GM12878 (cell line): ENCODE data around the gene C2orf68. TPM values are rescaled to one million over a fixed set of nuclear protein-coding genes. Genes with fewer than 3 reads are reported as not detected.

Experiments used
- ATAC-seq: fragments of 200-7000 bp; cut with Tn5 transposase; 3 replicates; pipeline ENCODE4 v1.9.1; 2020; ENCODE audit warnings: mild to moderate bottlenecking, moderate library complexity
- BruUV-seq: library from RNA; stranded (reverse); fragments of 400-500 nt; replicated peaks from 2 replicates; lab custom pipeline; 2021; lab: Mats Ljungman, UMichigan
- CTCF ChIA-PET: fragments of 300-600 bp; sonication (Branson Sonifier 250); formaldehyde crosslinking; extraction: SDS; loops from one replicate; lab custom pipeline; 2021; ENCODE audit warnings: inconsistent platforms; lab: Yijun Ruan, JAX
- POLR2A ChIA-PET: fragments of 350-600 bp; formaldehyde crosslinking; extraction: SDS; loops from one replicate; lab custom pipeline; 2021; ENCODE audit warnings: inconsistent platforms; lab: Charles Lee
- RAD21 ChIA-PET: fragments of 300-600 bp; sonication (Branson Sonifier 250); formaldehyde crosslinking; loops from one replicate; lab custom pipeline; 2023; ENCODE audit warnings: antibody characterized with exemption; ENCODE audit not compliant: unreplicated experiment; lab: Charles Lee
- SMC1A ChIA-PET: fragments of 300-600 bp; sonication (Branson Sonifier 250); formaldehyde crosslinking; loops from one replicate; lab custom pipeline; 2023; ENCODE audit not compliant: unreplicated experiment, uncharacterized antibody; lab: Charles Lee
- DNase-seq: peaks from one replicate; pipeline ENCODE4 v3.0.0-alpha.2; 2011; ENCODE audit warnings: low read depth, low spot score
- FAIRE-seq: peaks from 3 replicates; lab custom pipeline; 2011; peaks lifted over from hg19 to GRCh38; lab: Jason Lieb, UNC
- H2AFZ ChIP-seq: 2 replicates; pipeline ENCODE4 v1.6.0; 2011; ENCODE audit warnings: low read depth, low read length, control low read depth; ENCODE audit not compliant: control insufficient read depth
- H3K27ac ChIP-seq: 2 replicates; pipeline ENCODE4 v1.5.1; 2011; ENCODE audit warnings: control low read depth; ENCODE audit not compliant: control insufficient read depth, insufficient read depth
- H3K27me3 ChIP-seq, 2 experiments: replicated peaks in 1 of 2; 2 replicates each; pipeline versions ENCODE4 v1.6.0 to v1.6.1; 2011; ENCODE audit warnings: low read length in 1 of 2; ENCODE audit not compliant: control insufficient read depth in 2 of 2, insufficient read depth in 2 of 2
- H3K36me3 ChIP-seq, 2 experiments: 2 replicates each; pipeline ENCODE4 v1.5.1; 2011; ENCODE audit warnings: low read length in 1 of 2; ENCODE audit not compliant: control insufficient read depth in 2 of 2, insufficient read depth in 2 of 2
- H3K4me1 ChIP-seq: 2 replicates; pipeline ENCODE4 v1.6.1; 2011; ENCODE audit warnings: mild to moderate bottlenecking, low read length, moderate library complexity, mixed read lengths; ENCODE audit not compliant: control insufficient read depth, insufficient read depth
- H3K4me2 ChIP-seq: 2 replicates; pipeline ENCODE4 v1.6.0; 2011; ENCODE audit warnings: control low read depth; ENCODE audit not compliant: control insufficient read depth, insufficient read depth
- H3K4me3 ChIP-seq: fragments of 200-600 bp; sonication (generic); 2 replicates; pipeline ENCODE4 v1.5.1; 2016
- H3K79me2 ChIP-seq: 2 replicates; pipeline ENCODE4 v1.6.0; 2011; ENCODE audit warnings: low read length; ENCODE audit not compliant: control insufficient read depth, insufficient read depth
- H3K9ac ChIP-seq: 2 replicates; pipeline ENCODE4 v1.8.0; 2011; ENCODE audit warnings: low read length, control low read depth, mixed read lengths; ENCODE audit not compliant: control insufficient read depth, insufficient read depth
- H3K9me3 ChIP-seq: replicated peaks from 3 replicates; pipeline ENCODE4 v1.5.1; 2011; ENCODE audit warnings: mild to moderate bottlenecking, low read length; ENCODE audit not compliant: control insufficient read depth, insufficient read depth
- H4K20me1 ChIP-seq: 2 replicates; pipeline ENCODE4 v1.6.0; 2011; ENCODE audit not compliant: control insufficient read depth, insufficient read depth
- ATF2 ChIP-seq: IDR thresholded peaks from 2 replicates; pipeline ENCODE4 v1.6.1; 2012; ENCODE audit warnings: low read length, inconsistent platforms
- CBX5 ChIP-seq: sonication (generic); IDR thresholded peaks from 2 replicates; pipeline ENCODE4 v1.6.1; 2016; ENCODE audit warnings: low read depth, moderate library complexity, mild to moderate bottlenecking, inconsistent platforms
- CTCF ChIP-seq, 3 experiments: IDR thresholded peaks in 2 of 3; conservative IDR thresholded peaks in 1 of 3; 2 replicates each; pipeline ENCODE4 v1.5.1; 2011; ENCODE audit warnings: low read depth in 3 of 3, low read length in 3 of 3, mild to moderate bottlenecking in 3 of 3, control low read depth in 2 of 3, moderate library complexity in 2 of 3, inconsistent platforms in 1 of 3, mixed read lengths in 1 of 3; ENCODE audit not compliant: control insufficient read depth in 2 of 3, insufficient read depth in 1 of 3; ENCODE audit errors: extremely low read depth in 1 of 3
- LARP7 ChIP-seq: fragments of 450-650 bp; IDR thresholded peaks from 2 replicates; pipeline ENCODE4 v1.6.1; 2017; ENCODE audit warnings: mild to moderate bottlenecking
- NFIC ChIP-seq: IDR thresholded peaks from 2 replicates; pipeline ENCODE4 v1.6.1; 2012; ENCODE audit warnings: low read depth, mild to moderate bottlenecking, inconsistent platforms, low read length, moderate library complexity
- NFYB ChIP-seq: IDR thresholded peaks from 2 replicates; pipeline ENCODE4 v1.6.1; 2011; ENCODE audit warnings: low read depth, mild to moderate bottlenecking, low read length, improper control_type of control experiment, moderate library complexity; ENCODE audit not compliant: insufficient read depth
- RB1 ChIP-seq: fragments of 450-650 bp; formaldehyde crosslinking; IDR thresholded peaks from 2 replicates; pipeline ENCODE4 v1.6.1; 2017; ENCODE audit warnings: mild to moderate bottlenecking, borderline replicate concordance
- SIN3A ChIP-seq: IDR thresholded peaks from 2 replicates; pipeline ENCODE4 v1.6.1; 2012; ENCODE audit warnings: low read depth, low read length, improper control_type of control experiment
- SMAD1 ChIP-seq: fragments of 450-650 bp; IDR thresholded peaks from 2 replicates; pipeline ENCODE4 v1.6.1; 2018; ENCODE audit warnings: mild to moderate bottlenecking, low read depth; ENCODE audit not compliant: partially characterized antibody
- ZNF274 ChIP-seq: IDR thresholded peaks from one replicate; pipeline ENCODE4 v1.8.0; 2011; ENCODE audit not compliant: insufficient read length, insufficient read depth
- WGBS: methylation state at CpG from one replicate; pipeline ENCODE4 v1.1.6; 2016; ENCODE audit warnings: low lambda C conversion rate; ENCODE audit not compliant: insufficient replicate concordance, insufficient coverage; ENCODE audit errors: missing lambda C conversion rate; 5-methylcytosine and 5-hydroxymethylcytosine counted together
- in situ Hi-C: fragments of 300-500 bp; cut with MboI; formaldehyde crosslinking; loops from 9 replicates; pipeline ENCODE4 v1.14.3; 2018; ENCODE audit warnings: mixed read lengths
- intact Hi-C: fragments of 100-400 bp; cut with micrococcal nuclease; formaldehyde crosslinking; loops from one replicate; pipeline ENCODE4 v1.14.2; 2022; ENCODE audit not compliant: unreplicated experiment
- polyA plus RNA-seq, 11 experiments: library from polyadenylated mRNA; depleted of rRNA in 4 of 11; unstranded in 6 of 11; stranded (reverse) in 5 of 11; fragments of >200 nt; fragmentation: Nextera tagmentation in 4 of 11; fragmentation: Illumina TruSeq in 1 of 11; extraction: Ambion mirVana in 4 of 11; extraction: Trizol in 1 of 11; gene quantifications; 1 replicate in 1 of 11; 2 replicates in 10 of 11; pipeline versions ENCODE4 v1.2.1 to v1.2.3, GENCODE V29; 2011 to 2016; ENCODE audit warnings: inconsistent platforms in 2 of 11, missing spikeins in 2 of 11, low read depth in 1 of 11
- total RNA-seq, 4 experiments: library from RNA; depleted of rRNA in 3 of 4; stranded (reverse); fragments of >200 nt in 3 of 4; fragmentation: Illumina TruSeq in 1 of 4; extraction: Trizol in 1 of 4; gene quantifications; 2 replicates each; pipeline versions ENCODE4 v1.2.1 to v1.2.3, GENCODE V29; 2013 to 2021
- TF ChIP-seq, protein P1 (sequence below): fragments of 450-650 bp; IDR thresholded peaks from 2 replicates; pipeline ENCODE4 v1.6.1; 2017; ENCODE audit warnings: antibody characterized with exemption, mild to moderate bottlenecking, moderate library complexity

The C2orf68 gene
- total and polyA plus RNA-seq, 10 of the 15 experiments (the other 5 are each of a cell fraction or from before 2014, with no cell fraction given), result 12.7 to 56.1 (median 28.4) TPM

- in situ Hi-C loops, result no loop called here
- Histone ChIP-seq H3K4me1 (no peaks in the 10 kb centered on the region), H3K79me2 (no peaks in the 10 kb centered on the region), H3K4me3 (no peak overlapping the region), H3K4me2 (no peak overlapping the region), H3K27me3 (no peaks in the 10 kb centered on the region), H2AFZ (no peak overlapping the region), H4K20me1 (no peaks in the 10 kb centered on the region), H3K36me3 (peaks cover 10 to 17% of the 10 kb centered on the region in 2 experiments), H3K27ac (no peak overlapping the region), H3K9me3 (no peaks in the 10 kb centered on the region), H3K9ac (no peak overlapping the region)
- no TSS peak for BruUV-seq
- POLR2A ChIA-PET, result no interaction called here
- SMC1A ChIA-PET, result no interaction called here
- DNase-seq (no peak), FAIRE-seq (no peak), ATAC-seq (no peak)
- WGBS, result 67% methylated on average over 3 of the region's 3 CpGs
- CTCF ChIA-PET, result interaction anchor here (1.5 kb wide), 1 partner anchor 16 kb away, joined by 5 read pairs; no protein-coding TSS in a partner anchor
- RAD21 ChIA-PET, result no interaction called here
- no peak for TF ChIP-seq NFIC
- TF ChIP-seq SMAD1, result no peak
- intact Hi-C loops, result no loop called here
Measured at GRCh38 chr2:85653996-85654395, 42.1 kb upstream of the C2orf68 start.

DNA sequence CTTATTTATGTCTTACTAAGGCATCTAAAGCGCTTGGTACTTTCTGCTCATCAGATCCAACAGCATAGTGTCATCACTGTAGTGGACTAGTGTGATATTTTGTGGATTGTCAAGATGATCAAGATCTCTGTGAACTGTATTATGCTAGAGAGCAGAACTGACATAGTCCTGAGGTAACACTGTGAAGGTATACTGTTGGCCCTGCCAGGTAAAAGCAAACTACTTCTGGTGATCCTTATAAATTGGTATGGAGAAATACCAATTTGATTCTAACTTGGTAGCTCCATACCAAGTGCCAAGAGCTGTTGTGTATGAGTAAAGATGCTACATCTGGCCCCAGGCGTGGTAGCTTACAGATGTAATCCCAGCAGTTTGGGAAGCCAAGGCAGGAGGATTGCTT is 40.2 kb upstream of the C2orf68 start:
- Histone ChIP-seq H3K36me3 (peaks cover 20 to 21% of the 10 kb centered on the region in 2 experiments), H3K4me1 (peaks cover 13% of the 10 kb centered on the region), H3K4me3 (no peak overlapping the region), H4K20me1 (no peaks in the 10 kb centered on the region), H3K27ac (no peak overlapping the region), H3K27me3 (no peaks in the 10 kb centered on the region), H3K9me3 (no peaks in the 10 kb centered on the region), H3K9ac (no peak overlapping the region), H3K4me2 (no peak overlapping the region), H3K79me2 (no peaks in the 10 kb centered on the region), H2AFZ (no peak overlapping the region)
- TF ChIP-seq CBX5, result no peak
- TF ChIP-seq ATF2, result no peak
- TF ChIP-seq CTCF (IDR thresholded peaks at IDR 0.05 in 2 of 3, conservative IDR thresholded peaks at IDR 0.05 in 1 of 3; ENCODE audit: control insufficient read depth in 2 of 3, extremely low read depth in 1 of 3, insufficient read depth in 1 of 3, low read depth in 3 of 3, low read length in 3 of 3), result no peak
- TF ChIP-seq LARP7, result no peak
- TF ChIP-seq ZNF274, result no peak
- TF ChIP-seq RB1, result no peak
- TF ChIP-seq SIN3A, result no peak
- TF ChIP-seq, protein P1, sequence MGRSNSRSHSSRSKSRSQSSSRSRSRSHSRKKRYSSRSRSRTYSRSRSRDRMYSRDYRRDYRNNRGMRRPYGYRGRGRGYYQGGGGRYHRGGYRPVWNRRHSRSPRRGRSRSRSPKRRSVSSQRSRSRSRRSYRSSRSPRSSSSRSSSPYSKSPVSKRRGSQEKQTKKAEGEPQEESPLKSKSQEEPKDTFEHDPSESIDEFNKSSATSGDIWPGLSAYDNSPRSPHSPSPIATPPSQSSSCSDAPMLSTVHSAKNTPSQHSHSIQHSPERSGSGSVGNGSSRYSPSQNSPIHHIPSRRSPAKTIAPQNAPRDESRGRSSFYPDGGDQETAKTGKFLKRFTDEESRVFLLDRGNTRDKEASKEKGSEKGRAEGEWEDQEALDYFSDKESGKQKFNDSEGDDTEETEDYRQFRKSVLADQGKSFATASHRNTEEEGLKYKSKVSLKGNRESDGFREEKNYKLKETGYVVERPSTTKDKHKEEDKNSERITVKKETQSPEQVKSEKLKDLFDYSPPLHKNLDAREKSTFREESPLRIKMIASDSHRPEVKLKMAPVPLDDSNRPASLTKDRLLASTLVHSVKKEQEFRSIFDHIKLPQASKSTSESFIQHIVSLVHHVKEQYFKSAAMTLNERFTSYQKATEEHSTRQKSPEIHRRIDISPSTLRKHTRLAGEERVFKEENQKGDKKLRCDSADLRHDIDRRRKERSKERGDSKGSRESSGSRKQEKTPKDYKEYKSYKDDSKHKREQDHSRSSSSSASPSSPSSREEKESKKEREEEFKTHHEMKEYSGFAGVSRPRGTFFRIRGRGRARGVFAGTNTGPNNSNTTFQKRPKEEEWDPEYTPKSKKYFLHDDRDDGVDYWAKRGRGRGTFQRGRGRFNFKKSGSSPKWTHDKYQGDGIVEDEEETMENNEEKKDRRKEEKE, result no peak
- TF ChIP-seq NFYB, result no peak
- no peak for DNase-seq
- POLR2A ChIA-PET, result interaction anchor here (0.6 kb wide), 1 partner anchor 95 kb away, joined by 5 read pairs; no protein-coding TSS in a partner anchor
- RAD21 ChIA-PET, result interaction anchor here (1.0 to 4.1 kb wide), 2 partner anchors 15 kb away, joined by 3 to 16 read pairs; no protein-coding TSS in a partner anchor
- intact Hi-C loops, result no loop called here
- no TSS peak for BruUV-seq
- SMC1A ChIA-PET, result interaction anchor here (0.6 to 1.2 kb wide), 2 partner anchors 15 to 111 kb away, joined by 3 to 4 read pairs; no protein-coding TSS in a partner anchor
- FAIRE-seq, result no peak
- 100% methylated on average over 2 of the region's 2 CpGs for WGBS
- no peak for ATAC-seq
- CTCF ChIA-PET, result interaction anchor here (1.1 to 1.2 kb wide), 2 partner anchors 15 to 53 kb away, joined by 4 to 8 read pairs; no protein-coding TSS in a partner anchor
- in situ Hi-C loops, result no loop called here
